PC-3 (cell line): ENCODE measurements around the gene GAGE10. TPM values are rescaled to one million over a fixed set of nuclear protein-coding genes. Genes with fewer than 3 reads are reported as not detected.

ENCODE experiments used
- ATAC-seq: fragments of 200-7000 bp; cut with Tn5 transposase; 2 replicates; pipeline ENCODE4 v1.9.1; 2020; ENCODE audit warnings: mild to moderate bottlenecking, moderate library complexity
- BruUV-seq: library from RNA; stranded (reverse); fragments of 400-500 nt; replicated peaks from 2 replicates; lab custom pipeline; 2021; lab: Mats Ljungman, UMichigan
- CTCF ChIA-PET: fragments of 300-600 bp; sonication (Branson Sonifier 250); formaldehyde crosslinking; loops from one replicate; lab custom pipeline; 2022; ENCODE audit warnings: antibody characterized with exemption; lab: Charles Lee
- POLR2A ChIA-PET: fragments of 300-600 bp; sonication (Branson Sonifier 250); formaldehyde crosslinking; loops from one replicate; lab custom pipeline; 2022; ENCODE audit warnings: antibody characterized with exemption; ENCODE audit not compliant: unreplicated experiment; lab: Charles Lee
- DNase-seq: peaks from one replicate; pipeline ENCODE4 v3.0.0-alpha.2; 2015
- H2AFZ ChIP-seq: fragments of 300-600 bp; sonication (generic); 2 replicates; pipeline ENCODE4 v1.6.0; 2016; ENCODE audit warnings: antibody characterized with exemption, low read length
- H3F3A ChIP-seq: fragments of 300-600 bp; sonication (generic); one replicate; pipeline ENCODE4 v1.6.0; 2017; ENCODE audit warnings: antibody characterized with exemption, low read length, control low read depth, mild to moderate bottlenecking; ENCODE audit not compliant: unreplicated experiment
- H3K27ac ChIP-seq: fragments of 300-600 bp; sonication (generic); 2 replicates; pipeline ENCODE4 v1.5.1; 2016; ENCODE audit warnings: mild to moderate bottlenecking, low read length
- H3K27me3 ChIP-seq: fragments of 300-600 bp; sonication (generic); 2 replicates; pipeline ENCODE4 v1.6.1; 2016; ENCODE audit warnings: low read length, mixed read lengths
- H3K36me3 ChIP-seq: fragments of 300-600 bp; sonication (generic); 2 replicates; pipeline ENCODE4 v1.6.1; 2016; ENCODE audit warnings: low read depth, mixed run types, low read length, mixed read lengths
- H3K4me1 ChIP-seq: fragments of 300-600 bp; sonication (generic); 2 replicates; pipeline ENCODE4 v1.5.1; 2016; ENCODE audit warnings: low read length; ENCODE audit not compliant: insufficient read depth
- H3K4me2 ChIP-seq: fragments of 300-600 bp; sonication (generic); 2 replicates; pipeline ENCODE4 v1.6.0; 2016; ENCODE audit warnings: low read length
- H3K4me3 ChIP-seq: fragments of 300-600 bp; sonication (generic); 2 replicates; pipeline ENCODE4 v1.5.1; 2016; ENCODE audit warnings: mild to moderate bottlenecking, low read length, mixed read lengths
- H3K79me2 ChIP-seq: fragments of 300-600 bp; sonication (generic); 2 replicates; pipeline ENCODE4 v1.6.1; 2017; ENCODE audit warnings: low read length, mixed read lengths
- H3K9ac ChIP-seq: fragments of 300-600 bp; sonication (generic); 2 replicates; pipeline ENCODE4 v1.6.0; 2016; ENCODE audit warnings: mild to moderate bottlenecking, low read length
- H3K9me2 ChIP-seq: fragments of 300-600 bp; sonication (generic); replicated peaks from 2 replicates; pipeline ENCODE4 v1.6.1; 2016; ENCODE audit warnings: mixed run types, low read length, mixed read lengths
- H3K9me3 ChIP-seq: fragments of 300-600 bp; sonication (generic); 2 replicates; pipeline ENCODE4 v1.6.1; 2016; ENCODE audit warnings: low read length, mixed read lengths
- H4K20me1 ChIP-seq: fragments of 300-600 bp; sonication (generic); 2 replicates; pipeline ENCODE4 v1.6.1; 2016; ENCODE audit warnings: low read length, mixed read lengths
- EZH2 ChIP-seq: fragments of 300-600 bp; sonication (generic); IDR thresholded peaks from one replicate; pipeline ENCODE4 v1.6.1; 2017; ENCODE audit warnings: antibody characterized with exemption, mild to moderate bottlenecking, low read length; ENCODE audit not compliant: unreplicated experiment
- EZH2phosphoT487 ChIP-seq: fragments of 300-600 bp; sonication (generic); IDR thresholded peaks from 2 replicates; pipeline ENCODE4 v1.6.1; 2018; ENCODE audit warnings: mild to moderate bottlenecking, antibody characterized with exemption, low read length, borderline replicate concordance
- intact Hi-C: fragments of 100-400 bp; cut with micrococcal nuclease; formaldehyde crosslinking; loops from 2 replicates; pipeline ENCODE4 v1.9.0; 2023
- total RNA-seq: library from RNA; depleted of rRNA; stranded (reverse); fragments of >200 nt; gene quantifications from 2 replicates; pipeline ENCODE4 v1.2.3, GENCODE V29; 2014
- TF ChIP-seq, protein P1 (sequence below): fragments of 300-600 bp; sonication (generic); conservative IDR thresholded peaks from 2 replicates; pipeline ENCODE4 v1.5.1; 2017; ENCODE audit warnings: antibody characterized with exemption, low read depth, mild to moderate bottlenecking, low read length

Gene GAGE10
- total RNA-seq, 1 experiment from 2014 or later: not detected

DNA sequence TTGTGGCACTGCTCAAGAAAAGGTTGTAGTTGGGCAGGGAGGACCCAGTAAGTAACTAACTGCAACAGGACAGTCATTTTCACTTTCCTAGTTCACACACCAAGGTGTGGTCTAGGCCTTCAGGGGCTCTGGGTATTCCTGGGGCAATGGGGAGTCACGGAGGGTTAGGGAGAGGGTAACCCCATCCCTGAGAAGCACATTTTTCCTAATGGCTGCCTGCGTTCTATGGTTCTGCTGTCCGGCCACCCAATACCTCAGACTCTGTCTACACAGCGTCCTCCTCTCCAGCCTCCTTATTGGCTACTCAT is 34.8 kb upstream of the GAGE10 start:
- Histone ChIP-seq H3K4me3 (peak overlapping the region; percentile 70), H3K36me3 (no peaks in the 10 kb centered on the region), H3K4me1 (peaks cover 30% of the 10 kb centered on the region), H3K9me2 (no peaks in the 10 kb centered on the region), H2AFZ (peak overlapping the region; percentile 54), H3K27ac (peak overlapping the region; percentile 35), H3K27me3 (no peaks in the 10 kb centered on the region), H4K20me1 (no peaks in the 10 kb centered on the region), H3F3A (no peaks in the 10 kb centered on the region), H3K79me2 (peaks cover 35% of the 10 kb centered on the region), H3K9me3 (no peaks in the 10 kb centered on the region), H3K4me2 (peak overlapping the region; percentile 95), H3K9ac (peak overlapping the region; percentile 93)
- ATAC-seq (no peak), DNase-seq (no peak)
- ChIA-PET CTCF (interaction anchor here (0.7 kb wide), 1 partner anchor 1317 kb away, joined by 3 read pairs; no protein-coding TSS in a partner anchor), POLR2A (interaction anchor here (0.6 to 1.1 kb wide), 3 partner anchors 78 to 365 kb away, joined by 4 to 11 read pairs (median 4); no protein-coding TSS in a partner anchor)
- TF ChIP-seq, protein P1, sequence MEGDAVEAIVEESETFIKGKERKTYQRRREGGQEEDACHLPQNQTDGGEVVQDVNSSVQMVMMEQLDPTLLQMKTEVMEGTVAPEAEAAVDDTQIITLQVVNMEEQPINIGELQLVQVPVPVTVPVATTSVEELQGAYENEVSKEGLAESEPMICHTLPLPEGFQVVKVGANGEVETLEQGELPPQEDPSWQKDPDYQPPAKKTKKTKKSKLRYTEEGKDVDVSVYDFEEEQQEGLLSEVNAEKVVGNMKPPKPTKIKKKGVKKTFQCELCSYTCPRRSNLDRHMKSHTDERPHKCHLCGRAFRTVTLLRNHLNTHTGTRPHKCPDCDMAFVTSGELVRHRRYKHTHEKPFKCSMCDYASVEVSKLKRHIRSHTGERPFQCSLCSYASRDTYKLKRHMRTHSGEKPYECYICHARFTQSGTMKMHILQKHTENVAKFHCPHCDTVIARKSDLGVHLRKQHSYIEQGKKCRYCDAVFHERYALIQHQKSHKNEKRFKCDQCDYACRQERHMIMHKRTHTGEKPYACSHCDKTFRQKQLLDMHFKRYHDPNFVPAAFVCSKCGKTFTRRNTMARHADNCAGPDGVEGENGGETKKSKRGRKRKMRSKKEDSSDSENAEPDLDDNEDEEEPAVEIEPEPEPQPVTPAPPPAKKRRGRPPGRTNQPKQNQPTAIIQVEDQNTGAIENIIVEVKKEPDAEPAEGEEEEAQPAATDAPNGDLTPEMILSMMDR: no peak
- no peak for TF ChIP-seq EZH2phosphoT487
- TF ChIP-seq EZH2: no peak
- intact Hi-C loops: loop anchor here (1.0 kb wide), 1 partner anchor 77 kb away; no protein-coding TSS in a partner anchor
- TSS peak; percentile 97 for BruUV-seq

DNA sequence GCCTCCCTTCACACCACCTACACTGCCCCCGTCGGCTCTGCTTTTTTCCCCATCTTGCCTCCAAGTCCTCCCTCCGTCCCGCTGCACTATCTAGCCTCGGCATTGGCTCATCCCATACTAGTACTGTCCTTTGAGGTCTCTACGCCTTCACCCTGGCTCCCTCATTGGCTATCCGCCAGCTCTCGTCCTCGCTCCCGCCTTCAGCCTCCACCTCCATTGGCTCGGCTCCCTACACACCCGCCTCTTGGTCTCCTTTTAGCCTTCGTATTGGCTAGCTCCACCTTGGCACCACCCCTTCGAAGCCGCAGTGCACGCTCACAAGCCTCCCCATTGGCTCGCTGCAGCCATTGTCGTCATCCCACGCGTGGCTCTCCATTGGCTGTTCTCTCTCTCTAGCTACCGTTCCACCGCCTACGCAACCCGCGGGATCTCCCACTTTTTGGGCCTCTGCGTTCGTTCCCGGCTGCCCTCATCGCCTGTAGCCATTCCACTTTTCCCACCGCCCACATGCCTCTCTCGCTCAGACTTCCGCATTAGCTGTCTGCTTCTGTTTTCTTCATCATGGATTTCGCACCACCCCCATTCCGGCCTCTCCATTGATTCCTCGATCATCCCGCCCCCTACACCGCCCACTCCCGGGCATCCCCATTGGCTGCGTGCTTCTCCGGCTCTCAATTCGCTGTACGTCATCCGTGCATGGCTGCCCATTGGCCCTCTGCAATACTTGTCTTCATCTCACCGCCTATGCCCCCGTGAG is 34.3 kb upstream of the GAGE10 start:
- ATAC-seq (peak; percentile 90), DNase-seq (peak; percentile 98)
- peak overlapping the region; percentile 70 for H3K4me3 ChIP-seq
- H3K27ac ChIP-seq: peak overlapping the region; percentile 84
- no peaks in the 10 kb centered on the region for H3K9me2 ChIP-seq
- no peaks in the 10 kb centered on the region for H3F3A ChIP-seq
- H3K4me1 ChIP-seq: peaks cover 30% of the 10 kb centered on the region
- CTCF ChIA-PET: interaction anchor here (0.7 kb wide), 1 partner anchor 1317 kb away, joined by 3 read pairs; no protein-coding TSS in a partner anchor
- TF ChIP-seq EZH2phosphoT487 (no peak), EZH2 (no peak)
- TF ChIP-seq, protein P1: no peak
- intact Hi-C loops: loop anchor here (1.0 kb wide), 1 partner anchor 78 kb away; no protein-coding TSS in a partner anchor
- BruUV-seq: no TSS peak
- peaks cover 35% of the 10 kb centered on the region for H3K79me2 ChIP-seq
- POLR2A ChIA-PET: interaction anchor here (0.6 to 1.1 kb wide), 3 partner anchors 78 to 366 kb away, joined by 4 to 11 read pairs (median 4); no protein-coding TSS in a partner anchor
- H3K9ac ChIP-seq: peak overlapping the region; percentile 93
- no peaks in the 10 kb centered on the region for H4K20me1 ChIP-seq
- peak overlapping the region; percentile 83 for H2AFZ ChIP-seq
- no peaks in the 10 kb centered on the region for H3K9me3 ChIP-seq
- peak overlapping the region; percentile 95 for H3K4me2 ChIP-seq
- H3K27me3 ChIP-seq: no peaks in the 10 kb centered on the region
- no peaks in the 10 kb centered on the region for H3K36me3 ChIP-seq
